ENCODE measurements around the gene ABI1.

The ABI1 gene

GRCh38 chr10:26743841-26744240 is 116.9 kb downstream of the ABI1 start:
- no peak for TF ChIP-seq FOXP2 (optimal IDR thresholded peaks at IDR 0.05; ENCODE audit: control extremely low read depth, extremely low read length, insufficient read depth)
- no peak for TF ChIP-seq POLR2AphosphoS5 (IDR thresholded peaks at IDR 0.05; ENCODE audit: borderline replicate concordance, low read depth, low read length)
- TF ChIP-seq EZH2 (IDR thresholded peaks at IDR 0.05) = no peak
- Histone ChIP-seq H3K9ac (ENCODE audit: insufficient read length) (no peak overlapping the region), H3K4me3 (no peak overlapping the region), H3K36me3 (ENCODE audit: insufficient read depth, low read length) (peaks cover 66% of the 10 kb centered on the region), H3K27ac (peak overlapping the region; percentile 50; the same call in 1 of the 2 replicates), H3K9me3 (ENCODE audit: low read depth, low read length) (no peaks in the 10 kb centered on the region)
- no peak for DNase-seq (ENCODE audit: low read depth, low spot score)

- no peaks in the 10 kb centered on the region for H3K9me3 ChIP-seq (ENCODE audit: low read depth, low read length)
- peaks cover 66% of the 10 kb centered on the region for H3K36me3 ChIP-seq (ENCODE audit: insufficient read depth, low read length)
- H3K27ac ChIP-seq = 0 out of 2 replicates have a peak overlapping the region, but pooled peaks have one; percentile 50
- H3K9ac ChIP-seq (ENCODE audit: insufficient read length) = no peak overlapping the region
- no peak for DNase-seq (ENCODE audit: low read depth, low spot score)
- no peak overlapping the region for H3K4me3 ChIP-seq
- TF ChIP-seq EZH2 (IDR thresholded peaks at IDR 0.05) = no peak
- TF ChIP-seq POLR2AphosphoS5 (IDR thresholded peaks at IDR 0.05; ENCODE audit: borderline replicate concordance, low read depth, low read length) = no peak
- no peak for TF ChIP-seq FOXP2 (optimal IDR thresholded peaks at IDR 0.05; ENCODE audit: control extremely low read depth, extremely low read length, insufficient read depth)
Observed at GRCh38 chr10:26743091-26743490, 117.7 kb downstream of the ABI1 start.

- Histone ChIP-seq H3K36me3 (ENCODE audit: insufficient read depth, low read length) (peaks cover 67% of the 10 kb centered on the region), H3K27ac (no peak overlapping the region), H3K4me3 (no peak overlapping the region), H3K9ac (ENCODE audit: insufficient read length) (no peak overlapping the region), H3K9me3 (ENCODE audit: low read depth, low read length) (no peaks in the 10 kb centered on the region)
- DNase-seq (ENCODE audit: low read depth, low spot score) = no peak
- TF ChIP-seq FOXP2 (optimal IDR thresholded peaks at IDR 0.05; ENCODE audit: control extremely low read depth, extremely low read length, insufficient read depth) (no peak), EZH2 (IDR thresholded peaks at IDR 0.05) (no peak), POLR2AphosphoS5 (IDR thresholded peaks at IDR 0.05; ENCODE audit: borderline replicate concordance, low read depth, low read length) (no peak)
Observed at GRCh38 chr10:26741368-26741767, 119.4 kb downstream of the ABI1 start.

GRCh38 chr10:26739071-26739631 is 121.6 kb downstream of the ABI1 start:
- H3K27ac ChIP-seq = no peak overlapping the region
- DNase-seq (ENCODE audit: low read depth, low spot score) = no peak
- no peak overlapping the region for H3K4me3 ChIP-seq
- TF ChIP-seq FOXP2 (optimal IDR thresholded peaks at IDR 0.05; ENCODE audit: control extremely low read depth, extremely low read length, insufficient read depth) (no peak), POLR2AphosphoS5 (IDR thresholded peaks at IDR 0.05; ENCODE audit: borderline replicate concordance, low read depth, low read length) (no peak), EZH2 (IDR thresholded peaks at IDR 0.05) (no peak)
- H3K9ac ChIP-seq (ENCODE audit: insufficient read length) = no peak overlapping the region
- no peaks in the 10 kb centered on the region for H3K9me3 ChIP-seq (ENCODE audit: low read depth, low read length)
- peaks cover 76% of the 10 kb centered on the region for H3K36me3 ChIP-seq (ENCODE audit: insufficient read depth, low read length)

- peaks cover 75% of the 10 kb centered on the region for H3K36me3 ChIP-seq (ENCODE audit: insufficient read depth, low read length)
- H3K9ac ChIP-seq (ENCODE audit: insufficient read length) = no peak overlapping the region
- no peak overlapping the region for H3K4me3 ChIP-seq
Observed at GRCh38 chr10:26738301-26738911, 122.4 kb downstream of the ABI1 start.

GRCh38 chr10:26737730-26738129 is 123.0 kb downstream of the ABI1 start:
- TF ChIP-seq POLR2AphosphoS5 (IDR thresholded peaks at IDR 0.05; ENCODE audit: borderline replicate concordance, low read depth, low read length) = no peak
- no peak for TF ChIP-seq FOXP2 (optimal IDR thresholded peaks at IDR 0.05; ENCODE audit: control extremely low read depth, extremely low read length, insufficient read depth)
- TF ChIP-seq EZH2 (IDR thresholded peaks at IDR 0.05) = no peak
- peaks cover 77% of the 10 kb centered on the region for H3K36me3 ChIP-seq (ENCODE audit: insufficient read depth, low read length)
- no peak for DNase-seq (ENCODE audit: low read depth, low spot score)
- H3K9ac ChIP-seq (ENCODE audit: insufficient read length) = no peak overlapping the region
- peak overlapping the region; percentile 46; the same call in 1 of the 2 replicates for H3K27ac ChIP-seq
- H3K4me3 ChIP-seq = no peak overlapping the region
- no peaks in the 10 kb centered on the region for H3K9me3 ChIP-seq (ENCODE audit: low read depth, low read length)

More at GRCh38 chr10:26738301-26738911, 122.4 kb downstream of the ABI1 start:
- DNase-seq (ENCODE audit: low read depth, low spot score) = no peak
- TF ChIP-seq POLR2AphosphoS5 (IDR thresholded peaks at IDR 0.05; ENCODE audit: borderline replicate concordance, low read depth, low read length) = no peak
- no peak for TF ChIP-seq FOXP2 (optimal IDR thresholded peaks at IDR 0.05; ENCODE audit: control extremely low read depth, extremely low read length, insufficient read depth)
- peak overlapping the region; percentile 46; the same call in 1 of the 2 replicates for H3K27ac ChIP-seq
- no peaks in the 10 kb centered on the region for H3K9me3 ChIP-seq (ENCODE audit: low read depth, low read length)

- H3K9me3 ChIP-seq (ENCODE audit: low read depth, low read length) = no peaks in the 10 kb centered on the region
- TF ChIP-seq FOXP2 (optimal IDR thresholded peaks at IDR 0.05; ENCODE audit: control extremely low read depth, extremely low read length, insufficient read depth) = no peak
- no peak for TF ChIP-seq EZH2 (IDR thresholded peaks at IDR 0.05)
- no peak for TF ChIP-seq POLR2AphosphoS5 (IDR thresholded peaks at IDR 0.05; ENCODE audit: borderline replicate concordance, low read depth, low read length)
- H3K36me3 ChIP-seq (ENCODE audit: insufficient read depth, low read length) = peaks cover 68% of the 10 kb centered on the region
- H3K4me3 ChIP-seq = no peak overlapping the region
- H3K9ac ChIP-seq (ENCODE audit: insufficient read length) = no peak overlapping the region
- H3K27ac ChIP-seq = no peak overlapping the region
- no peak for DNase-seq (ENCODE audit: low read depth, low spot score)
Observed at GRCh38 chr10:26735435-26735834, 125.3 kb downstream of the ABI1 start.

GRCh38 chr10:26733750-26734568 is 126.8 kb downstream of the ABI1 start:
- Histone ChIP-seq H3K36me3 (ENCODE audit: insufficient read depth, low read length) (peaks cover 64% of the 10 kb centered on the region), H3K9ac (ENCODE audit: insufficient read length) (no peak overlapping the region), H3K4me3 (no peak overlapping the region), H3K27ac (no peak overlapping the region), H3K9me3 (ENCODE audit: low read depth, low read length) (no peaks in the 10 kb centered on the region)
- no peak for DNase-seq (ENCODE audit: low read depth, low spot score)
- no peak for TF ChIP-seq FOXP2 (optimal IDR thresholded peaks at IDR 0.05; ENCODE audit: control extremely low read depth, extremely low read length, insufficient read depth)

All from SK-N-MC (cell line).